H4 (cell line): ENCODE measurements around the gene SEBOX. TPM values are rescaled to one million over a fixed set of nuclear protein-coding genes. Genes with fewer than 3 reads are reported as not detected.
A peak's percentile ranks its signal among the peaks of the same experiment; 100 is the strongest.

ENCODE experiments used
- DNase-seq: peaks from one replicate; pipeline ENCODE4 v3.0.0-alpha.2; 2015; ENCODE audit warnings: low spot score
- total RNA-seq: library from RNA; depleted of rRNA; stranded (reverse); fragments of >200 nt; shearing (Covaris generic); gene quantifications from 2 replicates; pipeline ENCODE4 v1.2.3, GENCODE V29; 2014

Gene SEBOX
- total RNA-seq, 1 experiment from 2014 or later, result not detected

DNA sequence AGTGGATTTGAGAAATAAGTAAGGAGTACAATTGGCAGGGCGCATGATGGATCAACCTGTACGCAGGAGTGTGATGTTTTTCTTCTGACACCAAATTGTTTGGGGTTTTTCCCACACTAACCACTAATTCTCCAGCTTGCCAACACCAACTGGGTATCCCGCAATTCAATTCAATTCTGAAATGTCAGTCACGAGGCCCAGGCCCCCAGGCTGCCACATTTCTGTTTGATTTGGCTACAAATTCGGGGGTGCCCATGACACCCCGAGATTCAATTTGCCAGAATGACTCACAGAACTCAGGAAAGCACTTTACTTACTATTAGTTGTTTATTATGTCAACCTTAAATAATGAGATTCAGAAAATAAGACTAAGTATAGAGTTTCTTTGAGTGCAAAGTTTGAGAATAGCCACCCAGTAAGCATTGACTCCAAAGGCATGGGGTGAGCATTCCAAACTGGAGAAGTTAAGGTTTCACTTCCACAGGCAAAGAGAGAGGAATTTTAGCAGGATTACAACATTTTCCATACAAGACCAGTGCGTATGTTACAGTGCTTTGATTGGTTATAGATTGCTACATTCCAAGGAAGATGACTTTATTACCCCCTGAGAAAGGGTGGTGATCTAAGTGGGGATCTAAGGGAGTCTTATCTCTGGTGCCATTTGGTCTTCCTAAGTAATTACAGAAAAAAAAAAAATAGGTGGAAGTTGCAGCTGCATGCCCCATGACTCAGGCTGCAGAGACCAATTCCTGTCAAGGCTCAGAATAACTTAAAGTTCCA is 29.5 kb upstream of the SEBOX start:
- no peak for DNase-seq

DNA sequence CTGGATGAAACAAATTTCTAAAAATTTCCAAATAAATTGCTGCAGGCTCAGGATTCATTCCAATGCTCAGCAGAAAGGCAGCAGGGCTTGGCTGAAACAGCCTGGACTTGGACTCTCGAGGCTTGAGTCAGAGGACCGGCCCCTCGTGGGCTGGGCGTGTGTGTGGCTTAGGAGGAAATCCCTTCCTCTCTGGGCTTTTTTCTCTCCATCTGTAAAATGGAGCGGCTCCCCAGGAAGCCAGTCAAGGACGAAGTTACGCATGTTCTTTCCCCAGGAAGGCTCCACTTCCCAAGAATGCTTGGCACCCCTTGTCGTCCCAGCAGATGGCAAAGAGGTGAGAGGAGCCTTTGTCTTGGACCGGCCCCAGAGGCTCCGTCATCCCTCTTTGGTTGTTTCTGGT is 27.5 kb upstream of the SEBOX start:
- DNase-seq, result no peak

DNA sequence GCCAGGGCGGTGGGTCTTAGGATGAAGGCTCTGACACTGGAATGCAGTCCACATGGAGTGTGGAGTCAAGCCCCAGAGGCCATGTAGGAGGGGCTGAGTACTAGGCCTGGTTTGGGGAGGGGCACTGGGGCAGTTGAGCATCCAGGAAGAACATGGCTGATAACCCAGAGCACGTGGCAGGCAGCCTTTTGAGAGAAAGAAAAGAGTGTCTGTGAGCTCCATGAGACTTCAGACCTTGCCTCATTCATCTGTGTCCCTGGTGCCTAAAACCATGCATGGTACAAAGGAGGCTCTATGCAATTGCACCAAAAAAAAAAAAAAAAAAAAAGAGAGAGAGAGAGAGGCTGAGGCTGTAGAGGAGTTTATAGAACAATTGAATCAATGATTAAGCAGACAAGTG is 26.4 kb upstream of the SEBOX start:
- no peak for DNase-seq

DNA sequence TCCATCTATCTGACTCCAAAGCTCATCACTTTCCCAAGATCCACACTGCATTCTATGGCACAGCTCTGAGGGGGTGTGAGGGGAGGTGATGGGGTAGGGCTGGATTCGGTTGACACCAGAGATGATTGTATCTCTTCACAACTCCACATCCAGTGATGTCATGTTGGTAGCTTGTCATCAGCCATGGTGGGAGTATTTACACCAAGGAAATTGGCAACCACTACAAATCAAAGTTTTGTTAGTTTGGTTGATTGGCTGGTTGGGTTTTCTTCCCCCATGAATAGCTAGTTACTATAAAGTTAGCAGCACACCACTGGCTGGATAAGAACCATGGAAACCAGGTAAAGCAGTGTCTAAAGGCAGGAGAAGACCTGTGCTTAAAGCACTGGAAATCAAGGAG is 26.0 kb upstream of the SEBOX start:
- no peak for DNase-seq

DNA sequence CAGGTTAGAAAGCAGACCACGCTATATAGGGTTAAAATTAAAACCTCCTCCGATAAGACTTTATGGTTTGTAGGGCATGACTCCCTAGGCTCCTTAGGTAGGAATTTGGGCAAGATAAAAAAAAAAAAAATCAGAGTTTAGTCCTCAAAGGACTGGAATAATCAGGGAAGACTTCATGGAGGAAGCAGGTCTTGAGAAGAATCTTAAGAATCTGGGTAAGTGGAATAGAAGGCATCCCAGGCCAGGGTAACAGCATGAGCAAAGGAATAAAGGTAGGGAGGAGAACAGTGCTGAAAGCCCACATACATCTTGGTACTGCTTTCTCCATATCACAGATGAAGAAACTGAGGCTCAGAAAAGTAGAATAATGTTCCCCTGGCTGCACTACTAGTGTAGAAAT is 25.6 kb upstream of the SEBOX start:
- no peak for DNase-seq

DNA sequence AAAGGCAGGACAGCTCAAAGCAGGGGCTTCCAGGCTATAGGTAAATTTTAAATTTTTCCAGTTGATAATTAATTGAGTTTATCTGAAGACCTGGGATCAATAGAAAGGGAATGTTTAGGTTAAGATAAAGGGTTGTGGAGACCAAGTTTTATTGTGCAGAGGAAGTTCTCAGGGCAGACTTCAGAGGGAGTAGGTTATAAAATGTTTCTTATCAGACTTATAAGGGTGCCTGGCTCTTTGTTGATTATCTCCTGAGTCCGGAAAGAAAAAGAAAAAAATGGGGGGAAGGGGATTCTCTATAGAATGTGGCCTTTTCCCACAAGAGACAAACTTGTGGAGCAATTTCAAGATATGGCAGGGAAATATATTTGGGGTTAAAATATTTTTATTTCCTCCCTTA is 25.1 kb upstream of the SEBOX start:
- DNase-seq, result no peak

DNA sequence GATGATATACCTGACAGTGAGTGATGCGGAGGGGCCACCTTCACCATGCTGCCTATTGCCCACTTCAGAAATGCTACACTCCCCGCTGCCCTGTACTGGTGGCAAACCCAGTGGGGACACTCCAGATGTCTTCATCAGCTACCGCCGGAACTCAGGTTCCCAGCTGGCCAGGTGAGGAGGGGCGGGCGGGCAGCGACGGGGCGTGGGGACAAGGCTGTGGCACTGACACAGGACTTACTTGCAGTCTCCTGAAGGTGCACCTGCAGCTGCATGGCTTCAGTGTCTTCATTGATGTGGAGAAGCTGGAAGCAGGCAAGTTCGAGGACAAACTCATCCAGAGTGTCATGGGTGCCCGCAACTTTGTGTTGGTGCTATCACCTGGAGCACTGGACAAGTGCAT is 23.1 kb upstream of the SEBOX start:
- DNase-seq, result no peak

DNA sequence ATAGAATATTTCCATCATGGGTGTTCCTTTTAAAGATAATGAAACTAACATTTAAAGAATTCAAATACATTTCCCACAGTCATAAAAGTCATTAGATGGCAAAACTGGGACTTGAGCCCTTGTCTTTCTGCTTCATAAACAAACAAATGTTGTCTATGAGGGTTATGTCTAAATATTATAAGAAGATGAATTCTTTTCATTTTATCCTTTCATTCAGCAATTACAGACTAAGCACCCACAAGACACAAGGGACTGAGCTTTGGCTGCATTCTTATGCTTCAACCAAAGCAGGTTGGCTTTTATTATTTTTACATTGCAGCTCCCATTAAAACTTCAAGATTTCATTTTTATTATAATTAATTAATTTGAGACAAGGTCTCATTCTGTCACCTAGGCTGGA is 21.4 kb upstream of the SEBOX start:
- DNase-seq, result no peak

DNA sequence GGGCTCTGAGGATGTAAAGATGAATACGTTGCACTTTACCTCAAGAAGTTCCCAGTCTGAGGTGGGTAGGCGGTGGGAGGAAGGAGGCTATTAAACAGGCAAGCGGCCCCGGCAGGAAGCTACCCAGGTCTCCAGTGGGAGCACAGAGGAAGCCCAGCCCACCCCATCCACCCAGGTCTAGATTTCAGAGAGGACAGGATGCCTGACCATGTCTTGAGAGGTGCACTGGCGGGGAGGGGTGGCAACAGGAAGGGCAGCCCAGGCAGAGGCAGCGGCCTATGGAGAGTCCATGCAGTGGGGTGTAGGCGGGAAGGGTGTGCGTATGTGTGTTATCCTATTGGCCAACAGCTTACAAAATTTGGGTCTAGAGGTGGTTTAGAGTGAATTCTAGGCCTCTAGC is 20.4 kb upstream of the SEBOX start:
- DNase-seq, result no peak

DNA sequence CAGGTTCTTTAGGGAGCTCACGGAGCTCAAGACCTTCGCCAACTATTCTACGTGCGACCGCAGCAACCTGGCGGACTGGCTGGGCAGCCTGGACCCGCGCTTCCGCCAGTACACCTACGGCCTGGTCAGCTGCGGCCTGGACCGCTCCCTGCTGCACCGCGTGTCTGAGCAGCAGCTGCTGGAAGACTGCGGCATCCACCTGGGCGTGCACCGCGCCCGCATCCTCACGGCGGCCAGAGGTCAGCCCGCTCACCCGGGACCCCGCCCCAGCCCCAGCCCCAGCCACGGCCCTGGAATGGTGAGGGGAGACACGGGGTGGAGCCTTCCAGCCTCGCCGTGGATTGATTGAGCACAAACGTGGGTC is 20.0 kb upstream of the SEBOX start:
- DNase-seq, result no peak

DNA sequence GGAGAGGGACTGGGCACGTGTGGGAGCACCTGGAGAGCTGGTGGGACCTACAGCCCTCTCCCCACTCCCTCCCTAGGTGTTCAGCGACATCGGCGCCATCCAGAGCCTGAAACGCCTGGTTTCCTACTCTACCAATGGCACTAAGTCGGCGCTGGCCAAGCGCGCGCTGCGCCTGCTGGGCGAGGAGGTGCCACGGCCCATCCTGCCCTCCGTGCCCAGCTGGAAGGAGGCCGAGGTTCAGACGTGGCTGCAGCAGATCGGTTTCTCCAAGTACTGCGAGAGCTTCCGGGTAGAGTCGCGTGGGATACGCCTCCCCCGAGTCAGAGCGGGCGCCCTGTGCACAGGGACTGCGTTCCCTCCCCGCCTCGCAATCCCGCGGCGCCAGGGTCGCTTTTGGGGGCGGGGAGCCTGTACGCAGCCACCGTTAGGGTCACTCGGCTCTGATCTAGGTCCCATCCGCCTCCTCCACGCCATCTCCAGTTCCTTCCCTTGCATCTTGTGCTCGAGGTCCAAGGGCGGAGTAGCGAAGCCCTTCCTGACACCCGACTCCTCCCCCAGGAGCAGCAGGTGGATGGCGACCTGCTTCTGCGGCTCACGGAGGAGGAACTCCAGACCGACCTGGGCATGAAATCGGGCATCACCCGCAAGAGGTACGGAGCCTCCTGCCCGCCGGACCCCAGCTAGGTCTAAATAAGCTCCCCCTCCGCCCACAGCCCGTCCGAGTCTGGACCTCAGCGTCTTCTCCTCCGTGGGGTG is 19.5 kb upstream of the SEBOX start:
- no peak for DNase-seq

DNA sequence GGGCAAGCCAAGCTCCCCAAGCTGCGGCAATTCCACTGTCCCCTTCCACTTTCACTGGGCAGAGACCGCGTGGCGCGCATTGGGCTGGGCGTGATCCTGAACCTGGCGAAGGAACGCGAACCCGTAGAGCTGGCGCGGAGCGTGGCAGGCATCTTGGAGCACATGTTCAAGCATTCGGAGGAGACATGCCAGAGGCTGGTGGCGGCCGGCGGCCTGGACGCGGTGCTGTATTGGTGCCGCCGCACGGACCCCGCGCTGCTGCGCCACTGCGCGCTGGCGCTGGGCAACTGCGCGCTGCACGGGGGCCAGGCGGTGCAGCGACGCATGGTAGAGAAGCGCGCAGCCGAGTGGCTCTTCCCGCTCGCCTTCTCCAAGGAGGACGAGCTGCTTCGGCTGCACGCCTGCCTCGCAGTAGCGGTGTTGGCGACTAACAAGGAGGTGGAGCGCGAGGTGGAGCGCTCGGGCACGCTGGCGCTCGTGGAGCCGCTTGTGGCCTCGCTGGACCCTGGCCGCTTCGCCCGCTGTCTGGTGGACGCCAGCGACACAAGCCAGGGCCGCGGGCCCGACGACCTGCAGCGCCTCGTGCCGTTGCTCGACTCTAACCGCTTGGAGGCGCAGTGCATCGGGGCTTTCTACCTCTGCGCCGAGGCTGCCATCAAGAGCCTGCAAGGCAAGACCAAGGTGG is 16.3 kb upstream of the SEBOX start:
- DNase-seq, result no peak

DNA sequence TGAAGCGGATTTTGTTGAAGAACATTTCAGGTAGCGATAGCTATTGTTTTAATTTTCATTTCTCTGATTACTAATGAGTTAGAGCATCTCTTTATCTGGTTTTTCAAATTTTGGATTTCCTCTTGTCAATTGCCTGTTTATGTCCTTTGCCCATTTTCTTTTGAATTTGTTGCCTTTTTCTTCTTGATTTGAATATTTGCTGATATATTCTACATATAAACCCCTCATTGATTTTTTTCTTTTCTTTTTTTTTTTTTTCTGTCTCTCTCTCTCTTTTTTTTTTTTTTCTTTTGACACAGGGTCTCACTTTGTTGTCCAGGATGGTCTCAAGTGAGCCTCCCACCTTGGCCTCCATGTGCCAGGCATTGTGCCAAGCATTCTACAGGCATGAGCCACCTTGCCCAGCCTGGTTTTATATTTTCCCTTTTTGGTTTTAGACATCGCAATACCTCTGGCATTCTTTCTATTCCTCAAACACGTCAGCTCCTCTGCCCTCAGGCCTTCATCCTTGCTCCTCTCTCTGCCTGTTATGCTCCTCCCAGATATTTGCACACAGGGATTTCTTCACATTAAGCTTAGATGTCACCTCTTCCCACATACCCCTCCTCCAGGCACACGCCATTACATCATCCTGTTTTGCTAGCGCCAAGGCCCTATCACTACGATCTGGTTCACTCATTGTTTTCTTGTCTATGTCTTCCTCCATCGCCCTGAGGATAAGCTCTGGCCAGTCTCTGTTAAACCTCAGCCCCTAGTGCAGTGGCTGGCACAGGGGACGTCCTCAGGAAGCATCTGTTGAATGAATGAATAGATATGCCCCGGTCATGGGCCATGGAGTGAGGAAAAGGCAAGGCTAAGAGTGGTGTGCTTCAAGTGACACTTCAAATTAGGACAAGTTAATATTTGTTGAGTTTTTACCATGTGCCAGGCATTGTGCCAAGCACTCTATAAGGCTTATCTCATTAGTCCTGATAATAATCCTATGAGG is 15.1 kb upstream of the SEBOX start:
- peak; percentile 85 for DNase-seq

DNA sequence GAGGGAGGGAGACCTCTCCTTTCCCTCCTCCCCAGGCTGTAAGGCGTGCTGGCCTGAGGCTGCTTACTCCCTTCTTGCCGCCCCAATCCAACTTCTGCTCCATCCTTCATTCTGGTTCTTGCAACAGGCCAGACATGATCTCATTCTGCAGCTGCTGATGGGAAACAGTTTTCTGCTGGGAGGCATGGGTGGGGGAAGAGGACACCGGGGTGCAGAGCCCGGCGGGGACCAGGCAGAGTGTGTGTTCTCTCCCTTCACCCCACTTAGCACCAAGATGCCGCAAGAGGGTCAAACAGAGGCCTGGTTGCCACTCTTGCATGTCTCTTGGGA is 7.9 kb upstream of the SEBOX start:
- DNase-seq, result no peak

DNA sequence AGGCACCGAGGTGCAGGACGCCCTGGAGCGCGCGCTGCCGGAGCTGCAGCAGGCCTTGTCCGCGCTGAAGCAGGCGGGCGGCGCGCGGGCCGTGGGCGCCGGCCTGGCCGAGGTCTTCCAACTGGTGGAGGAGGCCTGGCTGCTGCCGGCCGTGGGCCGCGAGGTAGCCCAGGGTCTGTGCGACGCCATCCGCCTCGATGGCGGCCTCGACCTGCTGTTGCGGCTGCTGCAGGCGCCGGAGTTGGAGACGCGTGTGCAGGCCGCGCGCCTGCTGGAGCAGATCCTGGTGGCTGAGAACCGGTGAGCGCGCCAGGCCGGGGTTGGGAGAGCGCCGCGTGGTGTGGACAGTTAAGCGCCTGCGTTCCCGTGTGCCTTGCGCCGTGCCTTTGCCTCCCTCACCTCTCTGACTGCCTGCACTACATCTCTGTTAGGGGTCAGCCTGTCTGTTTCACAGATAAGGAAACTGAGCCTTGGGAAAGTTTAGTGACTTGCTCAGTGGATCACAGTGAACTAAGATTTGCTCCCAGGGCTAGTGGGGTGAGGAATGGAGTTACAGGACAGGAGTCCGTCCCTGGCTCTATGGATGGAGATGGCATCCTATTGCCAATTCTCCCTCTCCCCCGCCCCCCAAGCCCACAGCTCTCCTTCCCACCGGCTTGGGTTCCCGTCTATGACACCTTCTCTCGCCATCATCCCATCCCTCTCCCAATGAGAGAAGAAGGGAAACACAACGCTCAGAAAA is 7.4 kb upstream of the SEBOX start:
- DNase-seq, result no peak

DNA sequence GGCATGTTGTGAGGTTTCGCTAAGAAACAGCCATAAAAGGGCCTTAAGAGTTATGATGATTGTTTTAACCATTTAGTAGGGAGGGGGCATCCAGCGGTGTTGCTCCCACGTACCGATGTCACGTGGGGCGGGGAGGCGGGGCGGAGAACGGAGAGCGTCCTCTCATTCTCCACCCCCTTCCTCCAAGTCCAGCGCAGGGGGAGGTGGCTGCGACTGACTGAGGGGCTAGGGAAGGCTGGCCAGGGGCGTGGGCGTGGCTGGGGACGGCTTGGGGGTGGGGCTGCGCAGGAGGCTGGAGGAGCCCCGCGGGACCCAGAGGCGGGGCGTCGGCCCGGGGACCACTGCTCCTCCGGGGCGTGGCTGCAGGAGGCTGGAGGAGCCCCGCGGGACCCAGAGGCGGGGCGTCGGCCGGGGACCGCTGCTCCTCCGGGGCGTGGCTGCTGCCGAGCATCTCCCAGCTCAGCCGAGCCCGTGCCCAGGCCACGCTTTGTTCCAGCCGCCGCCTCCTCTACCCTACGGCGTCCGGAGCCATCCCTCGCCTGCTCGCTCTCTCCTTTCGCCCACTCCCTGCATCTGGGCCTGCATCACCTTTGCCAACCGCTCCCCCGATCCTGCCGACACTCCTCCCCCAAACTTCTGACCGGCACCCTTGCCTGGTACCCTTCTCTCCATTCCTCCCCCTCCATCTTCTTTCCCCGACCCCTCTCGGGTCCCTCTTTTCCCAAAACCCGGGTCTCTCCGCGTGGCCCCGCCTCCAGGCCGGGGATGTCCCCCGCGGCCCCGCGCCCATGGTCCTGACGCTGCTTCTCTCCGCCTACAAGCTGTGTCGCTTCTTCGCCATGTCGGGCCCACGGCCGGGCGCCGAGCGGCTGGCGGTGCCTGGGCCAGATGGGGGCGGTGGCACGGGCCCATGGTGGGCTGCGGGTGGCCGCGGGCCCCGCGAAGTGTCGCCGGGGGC is 6.5 kb upstream of the SEBOX start, which contains the start of gene SARM1:
Gene SARM1 (plus strand): TSS at position 450 of the 958 bp plus-strand sequence. CDS start 339 bp downstream, at position 789.
- peak; percentile 92 for DNase-seq

DNA sequence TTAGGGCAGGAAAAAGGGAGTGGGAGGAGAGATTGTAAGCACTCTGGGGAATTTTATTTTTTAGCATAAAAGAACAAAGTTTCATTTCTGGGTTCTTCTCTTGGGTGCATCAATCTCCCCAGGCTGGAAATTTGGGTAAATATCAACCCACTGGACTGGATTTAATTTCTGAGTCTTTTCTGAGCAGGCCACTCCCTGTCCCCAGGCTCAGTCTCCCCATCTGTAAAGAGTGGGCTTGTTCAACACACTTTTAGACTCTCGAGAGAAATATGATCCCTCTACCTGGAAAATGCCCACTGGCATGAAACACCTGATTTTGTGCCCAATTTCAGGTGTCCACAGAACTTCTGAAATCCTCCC is 5.7 kb upstream of the SEBOX start:
- no peak for DNase-seq

DNA sequence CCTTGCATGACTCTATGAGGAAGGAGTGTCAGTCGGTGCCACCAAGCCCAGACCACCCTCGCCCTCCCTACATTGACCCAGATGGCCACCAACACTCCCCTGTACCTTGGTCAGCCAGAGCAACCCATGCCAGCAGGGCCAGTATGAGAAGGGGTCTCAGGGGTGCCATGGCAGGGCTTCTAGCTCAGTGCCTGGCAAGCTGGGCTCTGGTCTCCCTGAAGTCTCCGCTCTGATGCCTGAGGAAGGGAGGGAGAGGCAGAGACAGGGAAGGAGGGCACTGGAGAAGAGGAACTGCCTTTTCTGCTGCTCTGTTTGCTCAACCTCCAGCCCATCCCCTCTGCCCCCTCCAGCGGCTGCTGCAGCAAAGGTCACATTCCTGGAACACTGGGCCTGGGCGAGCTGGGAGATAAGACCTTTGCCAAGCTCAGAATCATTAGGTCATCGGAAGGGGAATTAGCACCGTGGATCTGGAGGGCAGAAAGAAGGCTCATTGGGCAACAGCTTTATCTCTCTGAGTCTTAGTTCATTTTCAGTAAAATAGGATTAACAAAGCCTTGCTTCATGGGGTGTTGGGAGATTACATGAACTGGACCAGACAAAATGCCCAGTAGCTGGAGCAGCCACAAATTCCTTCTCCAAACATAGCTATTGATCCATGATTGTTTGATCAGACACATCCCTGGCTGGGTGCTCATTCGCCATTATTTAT is 5.2 kb upstream of the SEBOX start, which contains the start of gene VTN:
Gene VTN (minus strand): TSS at position 273 of the 709 bp plus-strand sequence. CDS start 104 bp downstream, at position 169.
- DNase-seq, result no peak

DNA sequence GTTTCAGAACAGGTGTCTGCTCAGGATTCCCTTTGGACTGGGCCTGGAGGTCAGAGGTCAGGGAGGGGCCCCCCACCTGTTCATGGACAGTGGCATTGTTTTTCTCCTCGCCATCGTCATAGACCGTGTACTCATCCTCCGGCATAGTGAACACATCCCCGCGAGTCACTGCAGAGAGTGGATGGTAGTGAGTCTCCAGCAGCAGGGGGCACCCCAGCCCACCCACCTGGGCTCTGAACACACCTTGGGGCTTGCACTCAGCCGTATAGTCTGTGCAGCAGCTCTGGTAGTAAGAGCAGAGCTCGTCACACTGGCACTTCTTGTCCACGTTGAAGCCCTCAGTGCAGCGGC is 4.7 kb upstream of the SEBOX start:
- DNase-seq, result no peak
